DMS114 treated with DMSO at 0.1 percent for 48 hours (cell line): Measurements from ENCODE around the gene EGLN1.
"Not testable (repeated sequence)": the region's sequence is repeated elsewhere in the genome, so short reads cannot be mapped to it uniquely, and the experiment has no call there.

Source experiments
- DNase-seq: peaks from one replicate; lab custom pipeline; 2025; ENCODE audit not compliant: unreplicated experiment; lab: John Stamatoyannopoulos, UW

EGLN1 gene

DNA sequence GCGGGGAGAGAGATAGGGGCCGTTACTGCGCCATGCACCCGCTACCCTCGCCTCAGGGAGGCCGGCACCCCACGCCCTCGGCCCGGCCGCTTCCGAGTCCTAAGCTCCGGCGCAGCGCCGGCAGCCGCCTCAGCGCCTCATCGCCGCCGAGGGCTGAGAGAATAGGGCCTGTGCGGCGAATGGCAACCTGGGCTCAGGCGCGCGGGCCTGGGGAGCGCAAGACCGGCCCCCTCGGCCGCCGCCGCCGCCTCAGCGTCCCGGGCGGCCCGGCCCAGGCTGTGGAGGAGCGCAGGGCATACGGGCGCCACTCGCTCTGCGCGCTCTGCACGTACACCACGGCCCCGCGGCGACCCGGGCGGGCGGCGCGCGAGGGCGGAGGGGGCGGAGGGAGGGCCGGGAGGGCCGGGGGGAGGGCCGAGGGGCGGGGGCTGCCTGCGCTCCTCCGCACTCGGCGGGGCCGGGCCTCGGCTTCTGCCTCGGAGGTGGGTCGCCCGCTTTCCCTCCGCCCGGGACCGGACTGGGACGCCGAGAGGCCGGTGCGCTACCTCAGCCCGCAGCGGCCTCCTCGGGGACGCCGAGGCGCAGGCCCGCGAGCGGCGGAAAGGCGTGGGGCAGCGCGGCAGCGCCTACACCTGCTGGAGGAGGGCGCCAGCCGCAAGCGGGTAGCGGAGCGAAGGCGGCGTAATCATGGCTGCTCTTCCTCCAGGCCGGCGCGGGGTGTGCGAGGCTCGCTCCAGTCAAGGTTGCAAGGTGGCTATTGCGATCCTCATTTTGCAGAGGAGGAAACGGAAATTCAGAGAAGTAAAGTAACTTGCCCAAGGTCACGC lies at the start of gene EGLN1:
Gene EGLN1 (minus strand): TSS at position 317 of the 827 bp plus-strand sequence. CDS start 399 bp downstream, outside the sequence.
- peak; percentile 59 for DNase-seq

- not testable (repeated sequence) for DNase-seq
Observed at GRCh38 chr1:231471500-231471899, 49.4 kb upstream of the EGLN1 start.

- not testable (repeated sequence) for DNase-seq
Observed at GRCh38 chr1:231471027-231471426, 48.9 kb upstream of the EGLN1 start.

- DNase-seq = no peak
Observed at GRCh38 chr1:231467986-231468385, 45.9 kb upstream of the EGLN1 start.

GRCh38 chr1:231465051-231465450 lies 43.0 kb upstream of the EGLN1 start:
- DNase-seq = no peak

DNA sequence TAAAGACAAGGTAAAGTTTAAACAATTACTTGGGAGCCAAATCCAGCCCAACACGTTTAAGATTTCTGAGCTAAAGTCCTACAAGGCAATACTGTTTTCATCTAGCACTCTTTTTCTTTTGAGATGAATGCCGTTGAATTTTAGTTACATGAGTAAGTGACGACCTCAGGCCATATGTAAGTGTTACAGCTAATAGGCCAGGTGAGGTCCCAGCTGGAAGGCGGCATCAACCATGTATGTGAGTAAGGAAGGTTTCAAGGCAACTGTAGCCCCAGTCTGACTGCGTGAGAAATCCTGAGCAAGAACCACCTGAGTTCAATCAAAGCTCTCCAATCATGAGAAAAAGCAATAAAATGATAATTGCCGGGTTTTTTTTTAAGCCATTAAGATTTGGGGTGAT lies 41.5 kb upstream of the EGLN1 start:
- DNase-seq = no peak

DNA sequence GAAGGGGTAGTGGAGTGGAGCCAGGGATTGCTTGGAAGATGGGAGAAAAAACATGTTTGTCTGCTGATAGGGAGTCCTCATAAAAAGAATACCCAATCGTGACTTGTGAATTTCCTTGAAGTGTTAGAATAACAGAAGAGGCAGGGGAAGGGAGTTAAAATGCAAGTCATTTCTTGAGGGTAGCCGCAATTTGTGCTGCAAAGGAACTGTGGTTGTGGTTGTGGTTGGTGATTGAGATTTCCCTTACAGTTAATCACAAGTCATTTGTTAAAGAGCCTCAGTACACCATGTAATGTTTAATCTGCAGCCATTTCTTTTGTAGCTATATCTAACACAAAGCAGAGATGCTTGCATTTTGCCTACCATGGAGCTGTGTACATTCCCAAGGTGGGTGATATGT lies 38.5 kb upstream of the EGLN1 start:
- DNase-seq = no peak

- DNase-seq = not testable (repeated sequence)
Observed at GRCh38 chr1:231459438-231459837, 37.4 kb upstream of the EGLN1 start.

GRCh38 chr1:231457956-231458355 lies 35.9 kb upstream of the EGLN1 start:
- not testable (repeated sequence) for DNase-seq

DNA sequence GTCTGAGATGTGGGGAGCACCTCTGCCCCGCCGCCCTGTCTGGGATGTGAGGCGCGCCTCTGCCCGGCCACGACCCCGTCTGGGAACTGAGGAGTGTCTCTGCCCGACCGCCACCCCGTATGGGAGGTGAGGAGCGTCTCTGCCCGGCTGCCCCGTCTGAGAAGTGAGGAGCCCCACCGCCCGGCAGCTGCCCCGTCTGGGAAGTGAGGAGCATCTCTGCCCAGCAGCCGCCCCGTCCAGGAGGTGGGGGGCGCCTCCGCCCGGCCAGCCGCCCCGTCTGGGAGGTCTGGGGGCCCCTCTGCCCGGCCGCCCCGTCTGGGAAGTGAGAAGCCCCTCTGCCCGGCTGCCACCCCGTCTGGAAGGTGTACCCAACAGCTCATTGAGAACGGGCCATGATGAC lies 32.0 kb upstream of the EGLN1 start:
- DNase-seq = not testable (repeated sequence)

DNA sequence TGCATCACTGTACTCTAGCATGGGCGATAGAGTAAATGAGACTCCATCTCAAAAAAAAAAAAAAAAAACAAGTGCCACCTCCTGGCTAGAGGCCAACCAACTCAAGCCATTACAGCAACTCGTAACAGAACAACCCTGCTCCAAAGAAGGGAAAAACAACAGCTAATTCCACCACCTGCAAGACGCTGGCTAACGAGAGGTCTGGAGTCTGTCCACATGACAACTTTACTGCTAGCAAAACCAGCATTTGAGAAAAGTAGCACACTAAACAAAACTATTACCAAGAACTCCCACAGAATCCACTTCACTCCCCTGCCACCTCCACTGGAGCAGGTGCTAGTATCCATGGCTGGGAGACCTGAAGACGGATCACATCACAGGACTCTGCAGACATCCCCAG lies 24.1 kb upstream of the EGLN1 start:
- no peak for DNase-seq

DNA sequence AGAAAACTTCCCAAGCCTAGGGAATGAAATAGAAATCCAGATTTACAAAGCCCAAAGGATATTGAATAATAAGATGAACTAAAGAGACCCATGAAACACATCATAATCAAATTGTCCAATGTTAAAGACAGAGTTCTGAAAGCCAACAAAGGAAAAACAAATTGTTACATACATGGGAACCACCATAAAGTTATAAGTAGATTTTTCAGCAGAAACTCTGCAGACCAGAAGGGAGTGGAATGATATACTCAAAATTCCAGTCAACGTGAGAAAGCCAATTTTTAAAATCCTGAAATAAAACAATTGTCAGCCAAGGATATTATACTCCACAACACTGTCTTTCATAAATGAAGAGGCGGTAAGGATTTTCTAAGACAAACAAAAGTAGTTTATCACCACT lies 22.0 kb upstream of the EGLN1 start:
- no peak for DNase-seq

DNA sequence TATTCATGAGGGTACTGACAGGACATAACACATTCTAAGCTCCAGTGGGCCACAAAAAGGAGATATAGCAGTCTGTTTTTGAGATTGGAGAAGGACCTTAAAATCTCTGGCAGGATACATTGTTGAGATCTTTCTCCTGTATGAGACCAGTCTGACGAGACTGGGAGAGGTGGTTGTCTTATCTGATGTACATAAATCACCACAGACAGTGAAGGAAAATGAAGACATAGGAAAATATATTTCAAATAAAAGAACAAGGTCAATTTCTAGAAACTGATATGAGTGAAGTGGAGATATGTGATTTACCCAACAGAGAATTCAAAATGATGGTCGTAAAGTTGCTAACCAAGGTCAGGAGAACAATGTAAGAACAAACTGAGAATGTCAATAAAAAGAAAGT lies 21.3 kb upstream of the EGLN1 start:
- DNase-seq = no peak

GRCh38 chr1:231442735-231443134 lies 20.6 kb upstream of the EGLN1 start:
- DNase-seq = no peak

GRCh38 chr1:231432996-231433395 lies 10.9 kb upstream of the EGLN1 start:
- no peak for DNase-seq

DNA sequence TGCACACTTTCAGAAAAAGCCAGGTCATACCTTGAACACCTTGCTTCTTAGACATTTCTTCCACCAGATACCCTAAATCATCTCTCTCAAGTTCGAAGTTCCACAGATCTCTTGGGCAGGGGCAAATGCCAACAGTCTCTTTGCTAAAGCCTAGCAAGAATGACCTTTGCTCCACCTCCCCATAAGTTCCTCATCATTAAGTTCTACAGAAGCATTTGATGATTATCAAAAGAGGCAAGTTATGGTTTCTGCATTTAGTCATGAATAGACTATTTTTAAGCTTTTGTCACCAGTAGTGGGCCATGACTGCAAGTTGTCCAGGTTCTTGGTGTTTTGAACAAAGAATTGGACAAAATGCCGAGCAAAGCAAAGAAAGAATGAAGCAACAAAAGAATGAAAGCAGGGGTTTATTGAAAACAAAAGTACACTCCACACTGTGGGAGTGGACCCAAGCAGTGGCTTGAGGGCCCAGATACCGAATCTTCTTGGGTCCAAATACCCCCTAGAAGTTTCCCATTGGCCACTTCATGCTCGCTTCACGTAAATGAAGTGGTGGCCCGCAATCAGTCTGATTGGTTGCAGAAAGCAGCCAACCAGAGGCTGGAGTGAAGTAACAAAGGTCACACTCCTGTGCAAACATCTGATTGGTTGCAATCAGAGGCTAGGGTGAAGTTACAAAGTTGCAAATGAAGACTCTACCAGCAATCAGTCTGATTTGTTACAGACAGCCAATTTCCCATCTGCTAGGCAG lies 9.8 kb upstream of the EGLN1 start:
- DNase-seq = no peak

GRCh38 chr1:231430678-231431352 lies 8.7 kb upstream of the EGLN1 start:
- not testable (repeated sequence) for DNase-seq

DNA sequence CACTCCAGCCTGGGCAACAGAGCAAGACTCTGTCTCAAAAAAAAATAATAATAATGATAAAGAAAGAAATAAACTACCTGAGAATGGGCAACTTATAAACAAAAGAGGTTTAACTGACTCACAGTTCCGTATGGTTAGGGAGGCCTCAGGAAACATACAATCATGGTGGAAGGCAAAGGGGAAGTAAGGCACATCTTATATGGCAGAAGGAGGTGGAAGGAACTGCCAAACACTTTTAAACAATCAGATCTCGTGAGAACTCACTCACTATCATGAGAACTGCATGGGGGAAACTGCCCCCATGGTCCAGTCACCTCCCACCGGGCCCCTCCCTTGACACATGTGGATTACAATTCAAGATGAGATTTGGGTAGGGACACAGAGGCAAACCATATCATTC lies 6.3 kb upstream of the EGLN1 start:
- DNase-seq = no peak

- no peak for DNase-seq
Observed at GRCh38 chr1:231424950-231425805, 3.1 kb upstream of the EGLN1 start.

DNA sequence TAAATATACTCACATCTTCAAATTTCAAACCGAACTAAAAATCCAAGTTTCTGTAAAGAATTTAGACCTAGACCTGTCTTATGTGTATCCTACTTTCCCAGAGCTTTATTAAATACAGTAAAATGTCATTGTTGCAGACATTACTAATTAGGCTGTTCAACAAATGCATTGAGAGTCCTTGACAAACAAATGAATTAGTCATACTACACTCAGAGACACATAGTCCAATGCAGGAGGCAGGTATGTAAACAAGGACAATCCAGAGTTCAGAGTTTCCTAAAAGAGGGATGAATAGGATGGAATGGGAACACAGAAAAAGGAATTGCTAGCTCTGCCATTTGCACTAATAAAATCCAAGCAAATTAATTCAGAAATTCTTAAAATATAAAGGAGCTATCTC lies 1.6 kb upstream of the EGLN1 start:
- no peak for DNase-seq

- DNase-seq = no peak
Observed at GRCh38 chr1:231422798-231423309, 767 bp upstream of the EGLN1 start.
